ENCODE data around the gene ARID3A. TPM values are rescaled to one million over a fixed set of nuclear protein-coding genes. Genes with fewer than 3 reads are reported as not detected.

Gene ARID3A
- total RNA-seq, 1 experiment from 2014 or later, result 10.2 TPM

DNA sequence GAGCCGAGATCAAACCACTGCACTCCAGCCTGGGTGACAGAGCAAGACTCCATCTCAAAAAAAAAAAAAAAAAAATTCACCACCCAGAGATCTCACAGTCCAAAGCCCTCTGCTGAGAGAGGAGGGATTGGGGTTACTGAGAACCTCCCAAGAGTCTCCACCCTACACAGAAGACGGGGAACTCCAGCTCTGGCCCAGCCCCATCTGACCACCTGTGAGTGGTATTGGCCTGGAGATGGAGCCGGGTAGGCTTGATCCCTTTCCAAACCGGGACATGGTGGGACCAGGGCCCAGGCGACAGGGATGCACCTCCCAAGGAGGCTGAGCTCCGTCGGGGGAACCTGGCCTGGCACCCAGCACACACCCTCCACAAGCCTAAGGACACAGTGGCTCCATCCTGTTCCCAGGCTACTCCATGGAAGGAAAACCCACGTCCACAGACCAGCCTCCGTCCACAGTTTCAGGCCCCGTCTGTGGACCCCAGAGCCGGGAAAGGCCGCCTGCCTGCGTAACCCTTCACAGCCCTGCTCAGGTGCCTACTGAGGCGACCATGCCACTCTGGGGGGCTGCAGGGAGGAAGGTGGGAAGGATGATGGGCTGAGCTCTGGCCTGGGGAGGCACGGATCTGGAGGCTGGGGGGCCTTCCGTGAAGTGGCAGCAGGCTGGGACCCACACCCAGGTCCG, 93.2 kb downstream of the ARID3A start:
- peak overlapping the region; percentile 86 for H3K4me3 Mint-ChIP-seq (ENCODE audit: unreplicated experiment)
- BruUV-seq (replicated peaks), result no TSS peak
- H3K4me1 Mint-ChIP-seq (ENCODE audit: insufficient read depth, unreplicated experiment), result peaks cover 17% of the 10 kb centered on the region
- CTCF ChIA-PET, result interaction anchor here (0.6 to 1.0 kb wide), 4 partner anchors 9 to 222 kb away, joined by 3 to 4 read pairs (median 3); no protein-coding TSS in a partner anchor
- H3K27me3 Mint-ChIP-seq (ENCODE audit: insufficient read depth, unreplicated experiment), result no peaks in the 10 kb centered on the region
- H3K36me3 Mint-ChIP-seq (ENCODE audit: insufficient read depth, unreplicated experiment), result peaks cover 38% of the 10 kb centered on the region
- TF ChIP-seq, protein P1, sequence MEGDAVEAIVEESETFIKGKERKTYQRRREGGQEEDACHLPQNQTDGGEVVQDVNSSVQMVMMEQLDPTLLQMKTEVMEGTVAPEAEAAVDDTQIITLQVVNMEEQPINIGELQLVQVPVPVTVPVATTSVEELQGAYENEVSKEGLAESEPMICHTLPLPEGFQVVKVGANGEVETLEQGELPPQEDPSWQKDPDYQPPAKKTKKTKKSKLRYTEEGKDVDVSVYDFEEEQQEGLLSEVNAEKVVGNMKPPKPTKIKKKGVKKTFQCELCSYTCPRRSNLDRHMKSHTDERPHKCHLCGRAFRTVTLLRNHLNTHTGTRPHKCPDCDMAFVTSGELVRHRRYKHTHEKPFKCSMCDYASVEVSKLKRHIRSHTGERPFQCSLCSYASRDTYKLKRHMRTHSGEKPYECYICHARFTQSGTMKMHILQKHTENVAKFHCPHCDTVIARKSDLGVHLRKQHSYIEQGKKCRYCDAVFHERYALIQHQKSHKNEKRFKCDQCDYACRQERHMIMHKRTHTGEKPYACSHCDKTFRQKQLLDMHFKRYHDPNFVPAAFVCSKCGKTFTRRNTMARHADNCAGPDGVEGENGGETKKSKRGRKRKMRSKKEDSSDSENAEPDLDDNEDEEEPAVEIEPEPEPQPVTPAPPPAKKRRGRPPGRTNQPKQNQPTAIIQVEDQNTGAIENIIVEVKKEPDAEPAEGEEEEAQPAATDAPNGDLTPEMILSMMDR (IDR thresholded peaks at IDR 0.05; ENCODE audit: unreplicated experiment), result no peak
- POLR2A ChIA-PET, result interaction anchor here (0.6 to 2.0 kb wide), 11 partner anchors 9 to 209 kb away, joined by 3 to 11 read pairs (median 4); partner anchors contain the start of gene WDR18
- intact Hi-C loops (cut with micrococcal nuclease), result no loop called here
- no peak for DNase-seq (ENCODE audit: unreplicated experiment)
- H3K9me3 Mint-ChIP-seq (ENCODE audit: unreplicated experiment), result no peaks in the 10 kb centered on the region
- no peak overlapping the region for H3K27ac Mint-ChIP-seq (ENCODE audit: low read depth, unreplicated experiment)

DNA sequence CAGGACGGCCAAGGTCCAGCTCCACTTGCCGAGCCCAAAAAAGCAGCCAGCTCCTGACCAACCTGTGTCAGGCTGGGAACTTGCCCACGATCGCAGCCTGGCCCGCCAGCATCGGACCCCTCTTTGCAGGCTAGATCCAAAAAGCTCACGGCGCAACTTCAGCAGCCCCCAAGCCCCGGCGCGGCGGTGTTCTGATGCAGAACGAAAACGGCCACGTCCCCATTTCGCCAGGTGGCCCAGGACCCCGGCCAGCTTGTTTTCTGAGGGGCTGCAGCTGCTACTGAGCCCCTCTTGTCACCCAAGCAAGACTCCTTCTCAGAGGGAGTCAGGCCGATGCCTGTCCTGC, 93.8 kb downstream of the ARID3A start:
- no TSS peak for BruUV-seq (replicated peaks)
- CTCF ChIA-PET, result interaction anchor here (0.7 to 0.9 kb wide), 2 partner anchors 97 to 221 kb away, joined by 3 to 4 read pairs; no protein-coding TSS in a partner anchor
- H3K9me3 Mint-ChIP-seq (ENCODE audit: unreplicated experiment), result no peaks in the 10 kb centered on the region
- DNase-seq (ENCODE audit: unreplicated experiment), result no peak
- peak overlapping the region; percentile 99 for H3K27ac Mint-ChIP-seq (ENCODE audit: low read depth, unreplicated experiment)
- peak overlapping the region; percentile 86 for H3K4me3 Mint-ChIP-seq (ENCODE audit: unreplicated experiment)
- TF ChIP-seq, protein P1 (IDR thresholded peaks at IDR 0.05; ENCODE audit: unreplicated experiment), result no peak
- intact Hi-C loops (cut with micrococcal nuclease), result no loop called here
- no peaks in the 10 kb centered on the region for H3K27me3 Mint-ChIP-seq (ENCODE audit: insufficient read depth, unreplicated experiment)
- POLR2A ChIA-PET, result interaction anchor here (0.7 to 2.3 kb wide), 9 partner anchors 9 to 197 kb away, joined by 3 to 13 read pairs (median 4); partner anchors contain the start of gene WDR18
- peaks cover 36% of the 10 kb centered on the region for H3K36me3 Mint-ChIP-seq (ENCODE audit: insufficient read depth, unreplicated experiment)
- peaks cover 17% of the 10 kb centered on the region for H3K4me1 Mint-ChIP-seq (ENCODE audit: insufficient read depth, unreplicated experiment)

DNA sequence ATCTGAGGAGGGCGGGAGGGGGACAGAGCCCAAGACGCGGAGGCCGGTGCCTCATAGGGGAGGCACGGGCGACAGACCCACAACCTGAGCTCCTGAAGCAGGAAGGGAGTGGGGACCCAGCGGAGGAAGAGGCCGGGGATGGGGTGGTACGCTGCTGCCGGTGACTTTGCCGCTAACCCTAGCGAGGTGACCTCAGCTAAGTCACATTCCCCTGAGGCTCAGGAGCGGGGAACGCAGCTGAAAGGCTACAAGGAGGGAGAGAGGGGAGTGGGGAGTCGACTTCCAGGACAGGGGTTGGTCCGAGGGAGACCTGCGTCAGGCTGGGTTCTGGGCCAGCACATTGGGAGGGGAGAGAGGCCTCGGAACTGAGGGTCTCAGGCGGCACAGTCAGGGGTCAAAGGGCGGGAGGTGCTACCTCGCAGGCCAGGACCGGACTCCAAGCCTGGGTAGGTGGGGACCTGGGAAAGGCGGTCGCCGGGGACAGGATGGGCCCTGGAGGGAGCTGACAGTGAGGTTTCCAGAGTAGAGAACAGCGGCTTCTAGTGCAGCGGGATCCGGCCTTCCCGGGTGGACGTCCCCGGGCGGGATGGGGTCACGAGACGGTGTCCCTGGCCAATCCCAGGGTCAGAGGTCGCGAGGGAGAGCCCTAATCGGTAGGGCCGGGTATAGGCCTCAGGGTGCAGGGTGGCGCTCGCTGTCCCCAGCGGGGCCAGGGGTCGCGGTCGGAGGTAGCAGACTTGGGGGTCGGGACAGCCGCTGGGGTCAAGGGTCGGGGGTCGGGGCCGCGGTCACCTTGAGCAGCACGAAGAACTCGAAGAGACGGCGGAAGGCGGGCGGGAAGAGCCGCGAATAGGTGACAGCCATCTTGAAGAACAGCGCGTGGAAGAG, 94.4 kb downstream of the ARID3A start:
- CTCF ChIA-PET, result interaction anchor here (0.6 to 0.7 kb wide), 2 partner anchors 31 to 98 kb away, joined by 3 read pairs; no protein-coding TSS in a partner anchor
- H3K9me3 Mint-ChIP-seq (ENCODE audit: unreplicated experiment), result no peaks in the 10 kb centered on the region
- TF ChIP-seq, protein P1 (IDR thresholded peaks at IDR 0.05; ENCODE audit: unreplicated experiment), result no peak
- H3K4me1 Mint-ChIP-seq (ENCODE audit: insufficient read depth, unreplicated experiment), result peaks cover 17% of the 10 kb centered on the region
- peaks cover 36% of the 10 kb centered on the region for H3K36me3 Mint-ChIP-seq (ENCODE audit: insufficient read depth, unreplicated experiment)
- intact Hi-C loops (cut with micrococcal nuclease), result loop anchor here (2.0 kb wide), 1 partner anchor 75 kb away; the partner anchor contains the start of gene POLR2E
- POLR2A ChIA-PET, result interaction anchor here (0.7 to 2.3 kb wide), 11 partner anchors 9 to 196 kb away, joined by 3 to 13 read pairs (median 4); partner anchors contain the start of gene WDR18
- no peak for DNase-seq (ENCODE audit: unreplicated experiment)
- H3K4me3 Mint-ChIP-seq (ENCODE audit: unreplicated experiment), result peak overlapping the region; percentile 86
- BruUV-seq (replicated peaks), result no TSS peak
- H3K27ac Mint-ChIP-seq (ENCODE audit: low read depth, unreplicated experiment), result peak overlapping the region; percentile 99
- no peaks in the 10 kb centered on the region for H3K27me3 Mint-ChIP-seq (ENCODE audit: insufficient read depth, unreplicated experiment)
